Activated T-cell treated with anti-CD3 and anti-CD28 coated beads, Interleukin-2, amount 50 U/mL, for 1 hour (primary cell): ENCODE data around the gene ZNF260.
A peak's percentile ranks its signal among the peaks of the same experiment; 100 is the strongest.

Experiments used
- DNase-seq: peaks from one replicate; pipeline ENCODE4 v3.0.0-alpha.2; 2020

ZNF260 gene

GRCh38 chr19:36489118-36489919 lies 38.8 kb downstream of the ZNF260 start, which contains the start of gene ZNF566:
Gene ZNF566, minus strand, starts transcription at chr19:36489561. Its CDS starts 13,004 bp downstream, at chr19:36476557.
- DNase-seq: peak; percentile 88

DNA sequence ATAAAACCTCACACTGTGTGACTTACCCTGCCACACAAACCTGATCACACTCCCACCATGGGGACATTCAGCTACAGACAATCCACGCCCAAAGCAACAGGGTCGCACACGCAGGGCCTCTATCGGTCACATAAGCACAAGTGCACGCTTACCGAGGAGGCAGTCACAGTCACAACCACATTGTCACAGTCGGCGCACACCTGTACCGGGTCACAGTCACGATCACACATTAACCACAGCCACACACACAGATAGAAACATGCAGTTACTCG lies 39.3 kb downstream of the ZNF260 start:
- DNase-seq: no peak

DNA sequence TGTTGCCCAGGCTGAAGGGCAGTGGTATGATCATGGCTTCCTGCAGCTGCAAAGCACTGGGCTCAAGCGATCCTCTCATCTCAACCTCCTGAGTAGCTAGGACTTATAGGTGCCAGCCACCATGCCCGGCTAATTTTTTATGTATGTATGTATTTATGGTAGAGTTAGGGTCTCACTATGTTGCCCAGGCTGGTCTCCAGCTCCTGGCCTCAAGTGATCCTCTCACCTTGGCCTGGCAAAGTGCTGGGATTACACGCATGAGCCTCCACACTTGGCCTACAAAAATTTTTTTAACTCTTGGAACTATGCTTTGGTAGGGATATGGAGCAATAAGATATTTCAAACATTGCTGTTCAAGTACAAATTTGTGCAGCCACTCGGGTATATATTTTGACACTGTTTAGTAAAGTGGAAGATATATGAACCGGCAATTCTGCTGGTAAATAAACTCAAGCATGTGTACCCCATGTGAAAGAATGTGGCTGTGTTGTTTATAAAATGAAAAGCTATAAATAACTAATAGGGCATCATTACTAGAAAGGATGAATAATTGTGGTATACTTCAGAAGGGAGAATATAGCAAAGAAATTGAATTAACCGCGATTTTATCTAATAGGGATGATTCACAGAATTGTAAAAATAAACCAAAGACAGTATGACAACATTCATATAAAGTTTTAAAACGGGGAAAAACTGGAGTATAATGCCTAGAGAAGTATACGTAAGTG lies 39.8 kb downstream of the ZNF260 start:
- no peak for DNase-seq

DNA sequence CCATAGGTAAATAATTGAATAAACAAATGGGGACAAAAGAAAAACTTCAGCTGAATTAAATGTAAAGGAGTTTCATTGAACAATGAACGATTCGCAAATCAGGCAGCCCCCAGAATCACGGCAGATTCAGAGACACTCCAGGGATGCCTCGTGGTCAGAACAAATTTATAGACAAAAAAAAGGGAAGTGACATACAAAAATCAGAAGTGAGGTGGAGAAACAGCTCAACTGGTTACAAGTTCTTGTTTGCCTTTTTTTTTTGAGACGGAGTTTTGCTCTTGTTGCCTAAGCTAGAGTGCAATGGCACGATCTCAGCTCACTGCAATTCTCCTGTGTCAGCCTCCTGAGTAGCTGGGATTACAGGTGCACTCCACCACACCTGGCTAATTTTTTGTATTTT lies 44.4 kb downstream of the ZNF260 start:
- DNase-seq: no peak

- no peak for DNase-seq
These were observed 45.2 kb downstream of the ZNF260 start for GRCh38 chr19:36482876-36483275.
